GM10847 (cell line): ENCODE data around the gene CDS1.

Experiments used
- POLR2A ChIP-seq: IDR thresholded peaks from 2 replicates; pipeline ENCODE4 v1.6.1; 2011; ENCODE audit not compliant: insufficient read length; ENCODE audit errors: extremely low read depth

The CDS1 gene

DNA sequence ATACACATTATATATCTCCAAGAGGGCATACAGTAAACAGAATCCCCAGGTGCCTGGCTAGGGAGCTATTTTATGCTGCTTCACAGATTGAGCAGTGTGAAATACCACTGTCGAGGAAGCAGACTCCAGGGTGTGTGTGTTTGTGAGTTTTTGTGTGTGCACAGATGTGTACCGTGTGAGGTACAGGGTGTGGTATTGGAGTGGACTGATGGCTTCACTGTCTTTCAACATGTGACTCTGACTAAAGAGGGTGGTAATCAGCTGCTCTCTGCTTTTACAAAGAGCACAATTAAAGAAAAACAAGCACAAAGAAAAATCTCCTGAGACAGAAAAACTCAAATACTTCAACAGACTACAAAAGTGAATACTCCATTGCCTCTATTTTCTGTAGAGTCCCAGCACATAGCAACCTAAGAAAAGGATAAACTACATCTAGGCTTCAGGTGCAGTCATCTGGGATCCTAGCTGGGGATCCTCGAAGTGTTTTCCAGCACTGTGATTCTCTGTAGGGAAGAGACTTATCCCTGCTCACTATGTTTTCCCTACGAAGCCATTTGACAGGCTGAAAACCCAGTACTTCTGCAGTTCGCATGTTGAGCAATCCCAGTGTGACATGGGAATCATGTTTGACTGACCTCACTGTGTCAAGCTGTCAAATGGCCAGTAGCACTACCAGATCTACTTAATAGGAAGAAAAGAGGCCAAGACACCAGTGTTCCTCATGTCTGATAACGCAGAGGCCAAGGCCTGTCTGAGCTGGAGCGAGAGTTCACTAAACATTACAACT lies 100.3 kb downstream of the CDS1 start:
- no peak for TF ChIP-seq POLR2A

GRCh38 chr4:84684361-84684760 lies 101.4 kb downstream of the CDS1 start:
- TF ChIP-seq POLR2A = no peak

GRCh38 chr4:84685105-84685504 lies 102.2 kb downstream of the CDS1 start:
- TF ChIP-seq POLR2A = no peak

- no peak for TF ChIP-seq POLR2A
These were observed 105.7 kb downstream of the CDS1 start for GRCh38 chr4:84688605-84689004.

- no peak for TF ChIP-seq POLR2A
These were observed 106.3 kb downstream of the CDS1 start for GRCh38 chr4:84689197-84689596.

- no peak for TF ChIP-seq POLR2A
These were observed 107.6 kb downstream of the CDS1 start for GRCh38 chr4:84690481-84690880.

DNA sequence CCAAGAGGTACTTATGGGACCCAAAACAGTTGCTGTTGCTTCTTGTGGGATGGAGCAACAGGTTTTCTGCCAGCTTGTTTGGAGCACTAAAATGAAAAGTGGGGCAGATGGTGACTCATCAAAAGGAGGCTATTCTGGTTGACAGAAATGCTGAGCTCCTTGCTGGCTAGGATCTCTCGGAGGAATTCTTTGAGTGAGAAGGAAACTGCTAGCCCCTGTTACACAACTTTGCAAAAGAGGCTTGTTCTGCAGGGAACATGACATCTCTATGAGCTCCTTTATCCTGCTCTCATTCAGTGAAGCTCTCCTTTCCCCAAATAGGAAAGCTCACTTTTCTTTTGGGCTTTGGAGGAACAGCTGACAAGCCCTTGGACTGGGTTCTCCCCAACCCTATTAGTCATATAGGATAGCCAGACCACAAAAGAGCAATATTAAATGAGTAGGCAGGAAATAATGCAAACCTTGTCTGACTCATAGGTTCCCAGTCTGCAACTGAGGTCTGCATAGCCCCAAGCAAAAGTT lies 108.3 kb downstream of the CDS1 start:
- no peak for TF ChIP-seq POLR2A

DNA sequence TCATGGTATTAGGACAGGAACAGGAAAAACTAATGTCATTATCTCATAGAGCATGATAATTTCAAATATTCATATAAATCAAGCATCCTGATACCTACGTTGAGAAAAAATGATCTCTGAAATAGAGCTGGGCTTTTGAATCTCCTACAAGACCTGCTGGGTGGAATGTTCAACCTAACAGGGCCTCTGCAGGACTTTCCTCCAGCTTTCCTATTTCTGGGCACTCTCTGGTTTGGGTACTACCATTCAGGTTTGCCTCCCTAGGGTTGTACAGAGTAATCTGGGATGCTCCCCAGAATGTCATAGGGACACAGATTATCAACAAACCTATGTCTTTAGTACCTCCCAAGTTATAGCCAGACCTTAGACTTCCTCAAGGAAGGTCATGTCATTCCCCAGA lies 108.9 kb downstream of the CDS1 start:
- no peak for TF ChIP-seq POLR2A

- TF ChIP-seq POLR2A = no peak
These were observed 114.2 kb downstream of the CDS1 start for GRCh38 chr4:84697159-84697558.

DNA sequence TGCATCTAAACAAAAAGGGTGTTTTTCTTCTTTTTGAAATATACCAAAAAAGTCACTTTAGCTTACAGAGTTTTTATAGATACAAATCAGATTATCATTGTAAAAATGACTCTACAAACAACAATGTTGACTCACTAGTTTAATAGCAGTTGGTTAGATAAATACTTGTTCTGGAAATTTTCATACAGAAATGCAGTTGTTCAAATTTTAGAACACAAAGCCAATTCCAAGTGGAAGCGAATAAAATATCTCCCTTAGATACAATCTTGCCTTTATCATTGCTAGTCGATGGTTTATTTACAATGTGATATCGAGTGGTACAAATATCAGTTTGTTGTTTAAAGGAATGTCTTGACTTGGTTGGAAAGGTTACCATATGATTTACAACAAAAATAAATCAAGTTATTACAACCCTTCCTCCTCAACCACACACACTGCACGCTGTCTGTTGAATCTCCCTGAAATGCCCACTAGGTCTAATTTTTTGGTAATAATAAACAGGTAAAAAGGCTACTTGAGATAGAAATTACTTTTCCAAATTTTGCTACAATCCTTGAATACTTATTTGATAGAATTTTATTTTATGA lies 114.8 kb downstream of the CDS1 start:
- no peak for TF ChIP-seq POLR2A

GRCh38 chr4:84699001-84699671 lies 116.2 kb downstream of the CDS1 start:
- no peak for TF ChIP-seq POLR2A
